Activated T-helper 2 cell treated with anti-CD3 and anti-CD28 coated beads, Interferon-gamma antibody, Interleukin-2, Interleukin-4, amounts not matched to agents 10 μg/mL and 5 μg/mL and 100 μg/mL, durations not matched to agents 14 hours and 24 hours and 36 hours (primary cell): Measurements from ENCODE around the gene DNAJC21. TPM values are rescaled to one million over a fixed set of nuclear protein-coding genes. Genes with fewer than 3 reads are reported as not detected.

Source experiments
- DNase-seq: peaks from one replicate; pipeline ENCODE4 v3.0.0; 2021; ENCODE audit warnings: low spot score
- H3K27ac Mint-ChIP-seq: one replicate; pipeline ENCODE4 v1.8.0; 2021; ENCODE audit warnings: mixed read lengths
- H3K27me3 Mint-ChIP-seq: one replicate; pipeline ENCODE4 v1.8.0; 2021; ENCODE audit warnings: low read depth, mixed read lengths
- H3K36me3 Mint-ChIP-seq: one replicate; pipeline ENCODE4 v1.8.0; 2021; ENCODE audit warnings: low read depth, mixed read lengths
- H3K4me1 Mint-ChIP-seq: one replicate; pipeline ENCODE4 v1.8.0; 2021; ENCODE audit warnings: low read depth, mixed read lengths
- H3K4me3 Mint-ChIP-seq: one replicate; pipeline ENCODE4 v1.8.0; 2021; ENCODE audit warnings: low read depth, mild to moderate bottlenecking, moderate library complexity, mixed read lengths
- H3K9me3 Mint-ChIP-seq: one replicate; pipeline ENCODE4 v1.8.0; 2021; ENCODE audit warnings: mixed read lengths
- intact Hi-C: fragments of 100-400 bp; cut with micrococcal nuclease; formaldehyde crosslinking; loops from one replicate; pipeline ENCODE4 v1.15.1; 2023
- total RNA-seq: library from RNA; stranded (reverse); gene quantifications from 2 replicates; pipeline ENCODE4 v1.2.3, GENCODE V29; 2022

Gene DNAJC21
- 62.7 and 65.2 TPM in 2 replicates for total RNA-seq

DNA sequence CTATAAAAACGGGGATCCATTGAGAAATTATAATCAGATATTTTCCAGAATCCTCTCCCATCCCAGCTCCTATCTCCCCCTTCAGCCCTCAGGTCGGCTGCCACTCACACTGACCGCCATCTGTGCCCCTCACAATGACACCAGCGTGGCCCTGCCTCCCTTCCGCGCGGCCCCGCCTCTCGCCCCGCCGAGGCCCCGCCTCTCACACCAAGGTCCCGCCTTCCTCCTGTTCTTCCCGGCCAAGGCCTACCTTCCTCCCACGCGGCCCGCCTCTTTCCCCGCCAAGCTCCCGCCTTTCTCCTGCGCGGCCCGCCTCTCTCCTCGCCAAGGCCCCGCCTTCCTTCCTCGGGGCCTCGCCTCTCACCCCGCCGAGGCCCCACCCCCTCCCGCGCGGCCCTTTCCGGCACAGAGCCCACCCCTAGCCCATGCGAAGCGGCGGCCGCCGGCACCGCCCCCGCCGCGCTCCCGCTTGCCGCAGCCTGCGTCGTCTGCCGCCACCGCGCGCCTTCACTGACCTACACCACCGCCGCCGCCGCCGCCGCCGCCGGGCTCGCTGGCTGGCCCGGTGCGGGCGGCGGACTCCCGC lies at the start of gene DNAJC21:
Gene DNAJC21 (plus strand): TSS at position 426 of the 586 bp plus-strand sequence. CDS start 261 bp downstream, outside the sequence.
- Mint-ChIP-seq H3K9me3 (no peaks in the 10 kb centered on the region), H3K27ac (peak within 1 kb of the TSS; percentile 92)
- intact Hi-C loops = loop anchor here (1.0 to 5.0 kb wide), 3 partner anchors 14 to 1948 kb away; partner anchors contain the start of genes BRIX1, NIPBL, RAD1 and SKP2

DNA sequence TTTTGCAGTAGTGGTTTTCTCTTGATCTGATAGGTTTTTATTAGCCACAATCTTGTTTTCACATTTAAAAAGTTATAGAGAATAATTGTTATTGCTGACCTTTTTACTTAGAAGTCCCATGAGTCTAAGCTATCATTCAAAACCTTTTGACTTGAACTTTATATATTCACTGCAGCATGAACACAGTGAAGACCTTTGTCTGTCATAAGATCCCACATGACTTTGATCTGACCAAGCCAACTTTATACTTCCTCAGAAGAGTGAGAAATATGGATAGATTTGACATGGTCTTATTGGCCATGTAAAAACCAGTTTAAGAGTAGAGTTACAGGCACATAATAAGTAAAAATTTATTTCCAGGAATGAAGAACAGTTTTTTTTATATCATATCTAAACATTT lies 48.1 kb upstream of the DNAJC21 start:
- H3K27me3 Mint-ChIP-seq = peaks cover 15% of the 10 kb centered on the region
- intact Hi-C loops = no loop called here
- no peak for DNase-seq
- H3K36me3 Mint-ChIP-seq = no peaks in the 10 kb centered on the region
- H3K4me3 Mint-ChIP-seq = no peak overlapping the region
- peaks cover 2% of the 10 kb centered on the region for H3K4me1 Mint-ChIP-seq
- peaks cover 3% of the 10 kb centered on the region for H3K9me3 Mint-ChIP-seq
- H3K27ac Mint-ChIP-seq = no peak overlapping the region

More for the DNA sequence above, at the start of gene DNAJC21:
- Mint-ChIP-seq H3K27me3 (no peaks in the 10 kb centered on the region), H3K4me3 (peak within 1 kb of the TSS; percentile 96), H3K36me3 (peaks cover 48% of the 10 kb centered on the region), H3K4me1 (peaks cover 37% of the 10 kb centered on the region)
- peak; percentile 97 for DNase-seq

DNA sequence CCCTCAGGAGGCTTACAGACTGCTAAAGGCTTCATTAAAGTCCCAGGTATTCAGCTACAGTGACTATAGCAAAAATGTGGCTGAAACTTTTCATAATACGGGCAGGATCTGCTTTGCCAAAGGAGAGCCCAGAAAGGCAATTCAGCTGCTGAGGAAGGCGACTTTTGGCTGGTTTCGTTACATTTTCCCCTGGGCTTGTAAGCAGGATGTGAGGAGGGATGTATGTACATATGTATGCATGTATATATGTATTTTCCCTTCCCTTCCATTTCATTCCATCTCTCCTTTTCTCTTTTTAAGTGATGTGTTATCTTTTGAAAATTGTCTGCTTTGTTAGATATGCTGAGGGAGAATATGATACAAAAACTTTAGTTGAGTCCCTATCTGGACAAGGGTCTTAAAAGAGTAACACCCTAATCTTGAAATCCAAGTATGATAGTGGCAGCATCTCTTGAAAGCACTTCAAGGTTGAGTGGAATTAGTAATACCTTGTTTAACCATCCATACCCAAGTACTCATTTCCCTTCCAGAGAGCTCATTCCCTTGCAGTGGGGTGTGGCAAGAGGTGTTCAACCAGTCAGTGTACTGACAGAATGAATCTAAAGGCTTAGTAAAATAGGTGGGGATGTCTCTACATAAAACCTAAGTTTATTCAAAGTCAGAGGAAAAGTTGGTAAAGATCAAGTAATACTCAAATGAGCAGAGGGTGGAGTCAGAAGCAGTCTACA lies 42.8 kb upstream of the DNAJC21 start:
- intact Hi-C loops = no loop called here
- no peaks in the 10 kb centered on the region for H3K4me1 Mint-ChIP-seq
- no peak overlapping the region for H3K4me3 Mint-ChIP-seq
- peaks cover 14% of the 10 kb centered on the region for H3K27me3 Mint-ChIP-seq
- DNase-seq = no peak
- H3K27ac Mint-ChIP-seq = no peak overlapping the region
- H3K9me3 Mint-ChIP-seq = no peaks in the 10 kb centered on the region
- no peaks in the 10 kb centered on the region for H3K36me3 Mint-ChIP-seq

DNA sequence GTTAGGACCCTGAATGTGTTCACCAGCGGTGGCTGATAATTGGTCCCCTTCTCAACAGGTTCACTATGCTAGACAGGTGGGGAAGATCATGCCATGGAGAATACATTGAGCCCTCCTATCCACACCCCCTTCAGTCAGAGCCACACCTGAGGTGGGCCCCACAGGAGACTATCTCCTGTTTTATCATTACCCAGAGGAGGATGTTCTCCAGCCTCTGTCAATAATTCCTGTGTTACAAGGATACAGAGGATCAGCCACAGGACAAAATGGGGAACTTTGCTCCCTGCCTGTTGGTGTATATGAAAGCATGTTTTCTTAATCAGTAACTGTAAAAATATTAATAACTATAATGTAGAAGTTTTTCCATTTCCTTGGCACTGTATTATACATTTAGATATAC lies 40.0 kb upstream of the DNAJC21 start:
- Mint-ChIP-seq H3K4me1 (no peaks in the 10 kb centered on the region), H3K4me3 (no peak overlapping the region)

DNA sequence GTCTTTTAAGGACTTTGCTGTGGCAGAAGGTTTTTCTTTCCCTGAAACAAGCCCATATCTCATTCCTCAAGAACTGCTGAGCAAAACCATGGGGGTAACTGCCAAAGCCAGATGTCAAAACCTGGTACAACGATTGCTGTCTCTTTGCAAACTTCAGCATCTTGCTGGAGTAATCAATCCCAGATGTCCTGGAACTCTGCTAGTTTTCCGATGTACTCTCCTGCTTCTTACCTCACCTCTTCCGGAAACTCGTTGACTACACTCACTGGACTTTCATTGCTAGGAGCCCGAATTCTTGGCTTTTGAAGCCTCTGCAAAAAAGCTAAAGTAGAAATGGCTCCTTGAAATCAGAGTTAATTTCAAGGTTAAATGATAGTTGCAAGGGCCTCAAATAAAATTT lies 37.4 kb upstream of the DNAJC21 start:
- no peaks in the 10 kb centered on the region for H3K4me1 Mint-ChIP-seq
- H3K4me3 Mint-ChIP-seq = no peak overlapping the region
- peaks cover 3% of the 10 kb centered on the region for H3K36me3 Mint-ChIP-seq
- intact Hi-C loops = no loop called here
- peaks cover 1% of the 10 kb centered on the region for H3K27me3 Mint-ChIP-seq
- H3K27ac Mint-ChIP-seq = no peak overlapping the region
- no peaks in the 10 kb centered on the region for H3K9me3 Mint-ChIP-seq
- no peak for DNase-seq

More for the DNA sequence above, 40.0 kb upstream of the DNAJC21 start:
- Mint-ChIP-seq H3K9me3 (no peaks in the 10 kb centered on the region), H3K27ac (no peak overlapping the region), H3K36me3 (no peaks in the 10 kb centered on the region), H3K27me3 (peaks cover 5% of the 10 kb centered on the region)
- no peak for DNase-seq
- intact Hi-C loops = no loop called here

DNA sequence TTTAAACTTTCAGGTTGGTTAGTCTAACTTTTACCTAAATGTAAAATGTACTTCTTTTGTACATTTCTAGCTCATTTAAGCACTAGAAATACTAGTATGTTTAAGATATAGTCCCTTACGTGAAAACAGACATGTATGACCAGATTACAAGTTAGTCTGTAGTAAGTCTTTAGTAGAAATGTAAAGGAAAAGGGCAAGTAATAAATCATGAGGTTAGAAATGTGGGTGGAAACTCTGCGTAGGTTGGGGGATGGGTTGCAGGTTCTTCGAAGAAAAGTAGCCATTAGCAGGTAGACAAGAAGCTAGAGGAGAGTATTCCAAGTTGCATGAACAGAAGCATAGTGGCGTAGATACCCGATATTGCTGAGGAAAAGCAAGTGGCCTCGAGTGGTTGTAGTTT lies 36.9 kb upstream of the DNAJC21 start:
- no peaks in the 10 kb centered on the region for H3K4me1 Mint-ChIP-seq
- intact Hi-C loops = no loop called here

DNA sequence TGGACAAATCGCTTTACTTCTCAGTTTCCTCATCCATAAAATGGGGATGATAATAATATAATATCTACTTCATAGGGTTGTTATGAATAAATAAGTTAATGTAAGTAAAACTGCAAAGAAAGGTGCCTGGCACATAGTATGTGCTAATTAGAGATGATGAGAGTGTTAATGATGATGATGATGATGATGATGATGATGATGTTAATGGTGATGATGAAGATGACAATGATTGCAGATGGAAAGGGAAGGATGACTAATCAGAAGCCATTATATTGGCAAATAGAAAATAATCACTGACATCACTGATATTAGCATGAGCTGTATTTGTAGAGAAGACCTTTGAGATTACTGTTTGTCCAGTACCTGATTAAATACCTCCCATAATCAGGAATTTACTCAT lies 34.6 kb upstream of the DNAJC21 start:
- Mint-ChIP-seq H3K4me1 (no peaks in the 10 kb centered on the region), H3K27me3 (no peaks in the 10 kb centered on the region), H3K9me3 (no peaks in the 10 kb centered on the region), H3K27ac (no peak overlapping the region), H3K36me3 (peaks cover 3% of the 10 kb centered on the region), H3K4me3 (no peak overlapping the region)
- no peak for DNase-seq
- intact Hi-C loops = no loop called here

More for the DNA sequence above, 36.9 kb upstream of the DNAJC21 start:
- no peaks in the 10 kb centered on the region for H3K27me3 Mint-ChIP-seq
- H3K27ac Mint-ChIP-seq = no peak overlapping the region
- no peaks in the 10 kb centered on the region for H3K9me3 Mint-ChIP-seq
- H3K4me3 Mint-ChIP-seq = no peak overlapping the region
- H3K36me3 Mint-ChIP-seq = peaks cover 3% of the 10 kb centered on the region
- DNase-seq = no peak

DNA sequence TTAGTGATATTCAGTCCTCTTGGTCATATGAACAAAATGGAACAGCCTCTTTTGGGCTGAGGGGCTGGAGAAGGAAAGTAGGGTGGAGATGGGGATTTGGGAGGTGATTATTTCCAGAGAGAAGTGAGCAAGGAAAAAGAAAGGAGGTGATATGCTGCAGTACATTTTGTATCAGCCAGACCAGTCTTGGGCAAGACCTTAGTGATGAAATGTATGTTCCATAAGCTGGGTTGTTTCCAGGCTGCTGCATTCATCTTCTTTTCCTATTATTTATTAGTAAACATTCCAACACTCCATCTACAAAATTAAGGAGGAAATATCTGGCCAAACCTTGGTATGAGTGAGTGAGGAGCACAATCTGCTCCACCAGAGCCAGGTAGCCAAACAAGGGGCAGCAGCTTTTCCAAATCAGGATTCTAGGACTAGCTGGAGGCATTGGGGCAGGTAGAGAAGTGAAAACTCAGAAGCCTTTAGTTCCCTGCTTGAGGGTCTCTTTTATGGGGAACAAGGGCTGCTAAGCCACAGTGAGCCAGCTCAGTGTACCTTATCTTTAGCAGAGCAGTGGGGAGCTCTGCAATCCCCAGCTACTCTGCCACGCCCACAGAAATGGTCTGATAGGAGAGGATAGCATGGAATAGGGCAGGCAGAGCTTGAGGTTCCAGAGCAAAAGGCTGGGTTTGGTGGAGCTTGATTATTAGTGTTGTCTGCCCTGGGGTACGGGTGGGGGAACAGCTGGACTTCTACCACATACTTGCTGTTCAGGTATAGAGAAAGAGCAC lies 33.5 kb upstream of the DNAJC21 start:
- intact Hi-C loops = no loop called here
- no peak for DNase-seq
- Mint-ChIP-seq H3K9me3 (no peaks in the 10 kb centered on the region), H3K36me3 (peaks cover 3% of the 10 kb centered on the region), H3K4me1 (no peaks in the 10 kb centered on the region), H3K4me3 (no peak overlapping the region), H3K27ac (no peak overlapping the region), H3K27me3 (no peaks in the 10 kb centered on the region)

DNA sequence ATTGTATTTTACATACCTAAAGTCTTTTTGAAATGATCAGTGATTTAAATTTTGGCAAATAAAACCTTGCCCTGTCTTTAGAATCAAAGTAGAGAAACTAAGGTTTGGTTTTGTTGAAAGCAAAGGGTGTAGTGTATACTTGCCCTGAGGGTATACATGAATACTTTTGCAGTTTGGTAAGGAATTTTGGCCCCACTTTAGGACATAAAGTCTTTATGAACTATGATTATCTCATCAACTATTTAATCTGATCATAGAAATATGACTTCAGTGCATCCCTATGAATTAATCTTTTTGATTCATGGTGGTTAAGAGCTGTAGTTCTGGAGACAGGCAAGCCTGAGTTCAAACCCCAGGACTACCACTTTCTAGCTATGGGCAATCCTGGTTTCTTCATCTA lies 31.7 kb upstream of the DNAJC21 start:
- Mint-ChIP-seq H3K9me3 (no peaks in the 10 kb centered on the region), H3K36me3 (peaks cover 3% of the 10 kb centered on the region), H3K4me1 (no peaks in the 10 kb centered on the region), H3K4me3 (no peak overlapping the region), H3K27ac (no peak overlapping the region), H3K27me3 (no peaks in the 10 kb centered on the region)
- no peak for DNase-seq
- intact Hi-C loops = loop anchor here (1.0 kb wide), 3 partner anchors 374 to 423 kb away; no protein-coding TSS in a partner anchor

DNA sequence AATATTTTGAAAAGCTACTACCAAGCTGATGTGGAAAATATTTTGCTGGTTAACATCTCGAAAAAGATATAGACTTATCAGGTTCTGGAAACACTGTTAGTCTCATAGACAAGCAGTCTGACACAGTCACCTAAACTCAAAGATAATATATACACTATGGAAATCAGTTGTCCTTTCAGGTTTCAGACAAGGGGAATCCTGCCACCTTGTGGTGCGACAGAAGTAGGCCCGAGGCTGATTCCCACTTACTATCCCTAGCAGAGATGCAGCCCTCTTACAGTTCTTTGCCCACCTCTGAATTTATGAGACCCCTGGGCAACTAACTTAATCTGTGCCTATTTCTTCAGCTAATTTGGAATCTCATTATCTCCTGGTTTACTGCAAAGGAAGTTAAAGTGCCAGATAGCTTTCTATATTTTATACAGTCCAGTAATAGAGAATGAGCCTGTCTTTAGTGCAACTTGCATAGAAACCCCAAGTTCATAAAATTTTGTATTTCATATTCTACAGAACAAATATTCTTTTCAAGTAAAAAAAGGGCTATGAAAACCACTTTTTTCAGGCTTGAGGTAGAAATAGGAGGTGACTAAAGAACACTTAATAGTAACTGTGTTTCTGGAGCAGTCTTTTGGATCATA lies 31.0 kb upstream of the DNAJC21 start:
- DNase-seq = peak; percentile 38
- H3K4me3 Mint-ChIP-seq = no peak overlapping the region
- H3K4me1 Mint-ChIP-seq = no peaks in the 10 kb centered on the region
- no peaks in the 10 kb centered on the region for H3K27me3 Mint-ChIP-seq
- peaks cover 6% of the 10 kb centered on the region for H3K36me3 Mint-ChIP-seq
- no peaks in the 10 kb centered on the region for H3K9me3 Mint-ChIP-seq
- no peak overlapping the region for H3K27ac Mint-ChIP-seq
- intact Hi-C loops = loop anchor here (1.0 kb wide), 3 partner anchors 375 to 424 kb away; no protein-coding TSS in a partner anchor

DNA sequence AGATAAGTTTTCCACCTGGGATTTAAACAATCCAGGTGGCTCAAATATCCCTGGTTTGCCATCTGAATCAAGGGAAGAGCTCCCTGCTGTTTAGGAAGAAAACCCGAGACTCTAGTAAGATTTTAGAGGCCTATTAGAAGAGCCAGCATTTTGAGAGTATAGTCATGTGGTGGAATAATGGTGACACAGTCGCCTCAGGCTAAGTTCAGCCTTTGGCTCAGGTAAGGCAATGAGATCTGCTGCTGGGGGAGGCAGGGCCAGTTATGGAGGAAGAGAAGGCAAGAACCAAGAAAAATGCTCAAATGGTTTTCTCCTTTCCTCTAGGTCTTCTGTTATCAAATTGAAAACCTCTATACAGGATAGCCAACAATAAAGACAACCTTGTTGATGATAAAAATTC lies 30.3 kb upstream of the DNAJC21 start:
- Mint-ChIP-seq H3K9me3 (no peaks in the 10 kb centered on the region), H3K27ac (no peak overlapping the region), H3K4me3 (no peak overlapping the region), H3K27me3 (no peaks in the 10 kb centered on the region), H3K4me1 (no peaks in the 10 kb centered on the region), H3K36me3 (peaks cover 9% of the 10 kb centered on the region)
- intact Hi-C loops = no loop called here
- no peak for DNase-seq

DNA sequence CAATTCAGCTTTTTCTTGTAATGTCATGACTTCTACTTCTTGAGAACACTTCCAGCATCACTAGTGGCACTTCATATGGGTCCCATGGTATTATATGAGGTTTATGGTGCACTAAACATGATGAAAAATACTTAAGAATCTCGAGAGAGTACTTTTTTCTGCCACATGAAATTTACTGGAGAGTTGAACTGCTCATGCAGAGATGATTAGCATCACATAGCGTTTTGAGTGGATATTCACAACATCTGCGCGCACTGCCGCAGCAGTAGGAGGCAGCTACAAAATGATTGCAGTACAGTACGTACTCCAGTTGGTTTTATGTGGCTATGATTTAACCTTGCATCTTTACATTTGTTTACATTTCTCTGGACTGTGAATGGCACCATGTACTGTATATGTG lies 28.7 kb upstream of the DNAJC21 start:
- peaks cover 15% of the 10 kb centered on the region for H3K36me3 Mint-ChIP-seq
- H3K4me1 Mint-ChIP-seq = no peaks in the 10 kb centered on the region
- no peak for DNase-seq
- intact Hi-C loops = no loop called here
- H3K9me3 Mint-ChIP-seq = no peaks in the 10 kb centered on the region
- no peak overlapping the region for H3K4me3 Mint-ChIP-seq
- H3K27ac Mint-ChIP-seq = no peak overlapping the region
- H3K27me3 Mint-ChIP-seq = no peaks in the 10 kb centered on the region
